ENCODE data around the gene SMARCC1.

The SMARCC1 gene

DNA sequence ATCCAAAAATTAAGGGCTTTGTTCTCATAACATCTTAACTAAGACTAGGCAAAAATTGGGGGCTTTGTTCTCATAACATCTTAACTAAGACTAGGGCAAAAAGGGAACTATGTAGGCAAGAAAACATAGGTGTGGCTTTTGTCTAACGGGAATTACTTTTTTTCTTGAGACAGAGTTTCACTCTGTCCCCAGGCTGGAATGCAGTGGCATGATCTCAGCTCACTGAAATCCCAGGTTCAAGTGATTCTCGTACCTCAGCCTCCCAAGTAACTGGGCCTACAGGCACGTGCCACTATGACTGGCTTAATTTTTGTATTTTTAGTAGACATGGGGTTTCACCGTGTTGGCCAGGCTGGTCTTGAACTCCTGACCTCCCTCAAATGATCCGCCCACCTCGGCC, 153.3 kb downstream of the SMARCC1 start:
- DNase-seq, result no peak

DNA sequence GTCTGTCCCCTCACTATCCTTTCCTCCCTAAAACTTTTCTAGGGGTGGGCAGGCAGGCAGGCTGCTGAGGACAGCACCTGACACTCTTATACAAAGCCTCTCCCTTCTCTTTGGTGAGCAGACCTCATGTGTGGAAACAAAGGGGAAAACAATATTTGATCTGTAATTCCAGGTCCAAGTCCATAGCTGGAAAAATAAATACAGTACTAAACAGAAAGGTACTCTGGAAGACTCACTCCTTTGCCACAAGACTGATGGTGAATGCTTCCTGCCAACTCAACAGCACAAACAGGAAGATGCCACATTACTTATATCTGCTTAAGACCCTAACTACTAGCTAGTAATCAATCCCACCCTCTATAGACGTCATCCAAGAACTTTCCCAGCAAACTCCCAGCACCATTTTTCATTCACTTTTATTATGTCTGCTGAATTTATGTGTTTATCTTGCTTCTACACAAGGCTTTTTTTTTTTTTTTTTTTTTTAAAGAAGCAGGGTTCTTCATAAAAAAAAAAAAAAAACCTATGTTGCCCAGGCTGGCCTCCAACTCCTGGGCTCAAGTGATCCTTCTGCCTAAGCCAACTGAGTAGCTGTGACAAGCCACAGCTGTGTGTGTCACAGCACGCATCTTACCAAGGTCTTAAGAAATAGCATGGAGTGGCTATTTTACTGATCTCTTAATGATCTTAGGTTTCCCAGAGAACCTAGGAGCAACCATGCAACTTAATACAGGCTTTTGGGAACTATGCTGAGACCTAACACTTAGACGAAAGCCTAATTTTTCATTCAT, 158.8 kb downstream of the SMARCC1 start:
- DNase-seq, result no peak

DNA sequence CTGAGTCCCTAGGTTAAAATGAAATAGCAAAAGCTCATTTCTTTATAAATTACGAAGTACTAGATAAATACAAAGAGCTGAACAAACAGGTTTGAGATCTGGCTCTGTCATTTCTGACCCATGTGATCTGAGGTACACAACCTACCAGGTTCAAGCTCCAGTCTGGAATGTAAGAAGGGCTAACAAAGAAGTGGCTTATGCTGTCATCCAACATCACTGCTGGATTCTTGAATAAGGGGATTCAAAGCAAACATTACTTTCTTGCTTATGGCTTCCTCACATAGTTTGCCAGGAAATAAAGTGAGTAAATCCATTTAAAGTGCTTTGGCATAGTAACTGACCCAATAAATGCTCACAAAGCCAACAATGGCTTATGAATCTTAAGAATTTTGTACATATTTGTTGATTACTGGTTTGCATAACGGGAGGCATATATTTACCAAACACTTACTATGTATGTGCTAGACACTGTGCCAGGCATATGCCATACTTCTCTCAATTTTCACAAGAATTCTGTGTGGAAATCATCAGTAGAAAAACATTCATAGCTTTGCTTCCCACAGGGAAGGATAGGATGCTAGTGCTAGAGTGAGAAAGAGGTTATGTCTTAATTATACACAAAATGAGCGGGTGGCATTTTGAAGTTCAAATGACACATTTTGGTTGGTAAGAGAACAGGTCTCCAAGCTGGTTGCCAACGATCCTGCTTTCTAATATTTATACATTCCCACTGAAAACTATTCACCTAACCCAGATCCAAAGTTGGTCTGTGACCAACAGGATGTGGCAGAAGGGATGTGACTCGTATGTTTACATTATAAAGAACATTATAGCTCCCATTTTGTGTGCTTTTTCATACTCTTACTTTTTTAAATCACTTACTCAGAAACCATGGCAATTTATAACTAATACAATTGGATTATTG, 164.3 kb downstream of the SMARCC1 start:
- DNase-seq, result no peak

DNA sequence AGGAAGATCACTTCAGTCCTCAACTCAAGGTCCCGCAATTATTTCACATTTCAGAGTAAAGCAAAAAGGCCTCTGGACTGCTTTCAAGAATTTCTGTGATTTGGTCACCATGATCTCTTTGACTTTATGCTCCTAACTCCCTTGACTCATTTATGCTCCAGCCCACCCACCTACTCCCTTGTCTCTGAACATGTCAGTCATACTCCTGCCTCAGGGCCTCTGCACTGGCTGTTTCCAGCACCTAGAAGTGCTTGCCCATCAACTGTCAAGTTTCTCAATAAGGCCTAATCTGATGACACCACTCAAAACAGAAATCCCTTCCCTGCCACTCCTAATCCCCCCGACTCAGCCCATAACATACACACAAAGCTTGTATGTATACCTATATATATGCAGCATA, 166.9 kb downstream of the SMARCC1 start:
- DNase-seq, result no peak

DNA sequence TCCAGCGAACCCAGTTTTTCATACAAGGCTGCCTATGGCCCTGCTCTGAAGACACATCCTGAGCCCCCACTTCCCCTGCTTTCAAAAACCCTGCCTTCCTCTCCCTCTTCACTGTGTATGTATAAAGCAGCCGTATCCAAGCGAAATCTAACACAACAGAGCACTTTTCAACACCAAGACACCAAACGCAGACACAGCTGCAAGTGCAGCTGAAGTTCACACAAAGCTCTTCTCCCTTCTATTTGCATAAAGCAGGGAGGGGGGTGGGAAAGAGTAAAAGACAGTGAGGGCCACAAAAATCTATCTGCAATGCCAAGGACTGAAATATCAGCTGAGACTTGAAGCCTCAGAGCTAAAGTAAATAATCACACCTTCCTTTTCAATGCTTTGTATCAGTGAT, 168.0 kb downstream of the SMARCC1 start:
- no peak for DNase-seq

DNA sequence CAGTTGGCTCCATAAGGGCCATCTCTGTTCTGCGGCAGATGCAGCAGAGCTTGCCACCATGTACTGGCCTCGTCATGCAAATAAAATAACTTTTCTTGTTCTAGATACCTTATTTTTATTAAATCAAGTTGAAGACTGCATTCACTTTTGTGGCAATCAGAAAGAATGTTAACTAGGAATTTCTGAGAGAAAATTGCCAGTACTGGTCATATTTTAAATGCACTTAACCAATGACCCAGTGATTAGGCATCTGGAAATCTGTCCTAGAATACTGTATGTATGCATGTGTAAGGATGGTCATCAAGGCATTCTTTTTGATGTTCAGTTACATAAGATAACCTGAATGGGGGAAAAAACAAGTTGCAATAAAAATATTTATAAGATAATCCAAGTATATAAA, 168.8 kb downstream of the SMARCC1 start:
- no peak for DNase-seq

DNA sequence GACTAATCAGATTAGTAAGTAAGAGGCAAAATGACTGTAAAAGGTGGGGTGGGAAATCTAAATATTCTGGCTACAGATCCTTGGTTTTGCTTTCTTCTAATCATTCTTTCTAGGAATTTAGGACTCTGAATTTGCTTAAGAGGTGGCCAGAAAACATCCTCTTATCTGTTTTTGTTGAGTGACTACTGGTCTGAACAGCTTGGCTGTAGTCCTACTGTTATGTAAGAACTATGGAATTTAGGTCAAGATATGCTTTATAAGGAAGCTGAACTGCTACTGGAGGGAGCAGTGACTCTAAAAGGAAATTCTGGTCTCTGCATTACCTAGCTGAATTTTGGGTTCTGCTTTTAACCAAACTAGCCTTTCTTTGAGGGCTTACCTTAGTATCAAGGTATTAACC, 169.5 kb downstream of the SMARCC1 start:
- DNase-seq, result no peak

DNA sequence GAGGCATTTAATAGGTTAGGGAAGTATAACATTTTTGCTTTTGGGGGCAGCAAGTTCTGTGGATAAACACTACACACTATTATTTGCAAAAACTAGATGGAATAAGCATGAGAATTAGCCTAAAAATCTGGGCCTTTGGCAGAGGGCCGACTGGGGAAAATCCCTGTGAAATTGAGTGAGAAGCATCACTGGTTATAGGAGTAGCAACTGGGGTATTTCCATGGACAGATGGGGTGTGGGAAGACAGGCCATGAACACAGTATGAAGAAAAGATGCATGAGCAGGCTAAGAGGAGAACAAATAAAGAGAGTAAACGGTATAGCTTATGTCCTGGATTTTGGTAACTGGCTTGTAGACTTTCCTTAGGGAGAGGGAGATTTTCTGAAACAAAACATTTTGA, 170.1 kb downstream of the SMARCC1 start:
- no peak for DNase-seq

DNA sequence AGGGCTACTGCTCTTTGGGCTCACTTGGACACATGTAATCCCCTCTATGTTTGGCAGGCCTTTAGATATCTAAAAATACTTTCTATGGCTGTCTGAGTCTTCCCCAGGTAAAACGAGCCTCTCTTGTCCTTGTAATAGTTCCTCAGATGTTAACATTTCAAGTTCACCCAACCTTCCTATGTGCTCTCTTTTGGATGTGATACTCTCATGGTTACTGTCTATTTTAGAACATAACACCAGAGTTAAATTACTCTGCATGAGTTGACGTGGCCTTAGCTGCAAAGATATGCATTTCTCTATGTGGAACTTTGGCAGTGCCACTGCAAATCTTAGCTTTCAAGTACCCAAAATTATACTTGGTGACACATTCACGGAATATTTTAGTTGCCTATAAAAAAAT, 171.1 kb downstream of the SMARCC1 start:
- no peak for DNase-seq

DNA sequence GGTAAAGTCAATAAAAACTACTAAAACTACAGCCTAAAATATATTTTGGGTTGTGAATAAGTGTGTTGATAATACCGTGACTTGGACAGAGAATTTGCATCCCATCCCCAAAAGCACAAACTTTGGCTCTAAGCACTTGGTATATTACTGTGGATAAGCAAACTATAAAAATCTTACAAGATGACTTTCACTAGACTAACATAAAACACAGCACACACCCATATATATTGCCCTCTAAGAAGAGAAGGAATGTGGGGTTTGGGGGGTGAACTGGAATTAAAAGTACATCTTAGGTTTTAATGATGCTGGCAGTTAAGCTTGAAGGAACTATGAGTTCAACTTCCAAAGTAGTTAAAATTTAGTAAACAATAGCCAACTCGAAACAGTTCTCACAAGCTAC, 174.4 kb downstream of the SMARCC1 start:
- no peak for DNase-seq

DNA sequence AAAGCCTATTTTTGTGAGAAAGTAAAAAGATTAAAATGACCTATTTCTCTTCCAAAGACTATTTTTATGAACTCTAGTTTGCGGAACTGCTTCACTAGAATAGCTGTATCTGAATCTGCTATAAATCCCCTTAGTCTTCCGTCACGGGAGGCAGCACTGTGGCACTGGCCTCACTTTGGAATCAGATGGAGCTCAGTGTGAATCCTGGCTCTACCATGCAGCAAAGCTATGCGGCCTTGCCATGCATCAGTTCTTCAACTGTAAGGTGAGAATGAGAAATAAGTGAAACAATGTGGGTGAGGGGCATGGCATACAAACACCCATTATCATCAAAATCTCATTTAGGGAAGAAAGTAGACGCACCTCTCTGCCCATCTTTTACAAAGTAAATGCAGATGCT, 175.5 kb downstream of the SMARCC1 start:
- no peak for DNase-seq

DNA sequence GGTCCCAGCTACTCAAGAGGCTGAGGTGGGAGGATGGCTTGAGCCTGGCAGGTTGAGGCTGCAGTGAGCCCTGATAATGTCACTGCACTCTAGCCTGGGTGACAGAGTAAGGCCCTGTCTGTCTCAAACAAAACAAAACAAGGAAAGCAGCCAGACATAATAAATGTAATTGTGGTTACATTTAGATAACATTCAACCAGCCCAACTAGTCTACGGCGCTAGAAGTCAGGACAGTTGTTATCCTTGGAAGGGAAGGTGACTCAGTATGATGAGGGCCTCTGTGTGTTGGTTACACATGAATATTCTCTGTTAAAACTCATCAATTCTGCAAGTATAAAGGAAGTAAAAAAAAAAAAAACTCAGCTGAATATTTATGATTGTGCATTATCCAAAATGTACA, 176.0 kb downstream of the SMARCC1 start:
- DNase-seq, result no peak

DNA sequence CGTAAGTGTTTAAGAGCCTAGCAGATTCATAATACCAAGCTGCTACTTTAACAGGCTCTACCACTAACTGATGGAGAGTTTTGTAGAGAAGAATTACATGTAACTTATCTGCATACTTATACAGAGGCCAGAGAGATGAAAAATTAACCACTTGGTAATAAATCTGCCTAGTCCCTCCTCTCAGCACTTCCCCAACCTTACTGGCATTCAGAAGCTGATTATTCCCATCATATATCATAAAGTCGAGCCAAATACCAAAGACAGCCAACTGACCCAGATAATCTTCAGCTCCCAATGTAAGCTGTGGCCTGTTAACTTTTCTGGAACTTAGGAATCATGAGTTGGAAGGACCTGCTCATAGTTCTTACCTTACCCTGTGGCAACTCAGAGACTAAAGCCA, 177.5 kb downstream of the SMARCC1 start:
- DNase-seq, result no peak

DNA sequence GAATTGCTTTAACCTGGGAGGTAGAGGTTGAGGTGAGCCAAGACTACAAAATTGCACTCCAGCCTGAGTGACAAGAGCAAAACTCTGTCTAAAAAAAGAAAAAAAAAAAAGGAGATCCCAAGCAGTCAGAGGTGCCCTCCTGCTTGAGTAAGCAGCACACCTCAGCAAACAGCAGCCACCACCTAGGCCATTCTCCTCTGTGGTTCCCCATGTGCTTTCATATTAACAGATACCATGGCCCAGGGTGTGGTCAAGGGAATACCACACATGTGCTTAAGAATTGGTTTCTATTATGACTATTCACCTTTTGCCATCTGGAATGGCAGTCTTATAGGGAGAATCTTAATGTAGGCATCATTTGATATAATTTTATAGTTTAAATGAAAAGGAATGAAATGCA, 178.4 kb downstream of the SMARCC1 start:
- no peak for DNase-seq

DNA sequence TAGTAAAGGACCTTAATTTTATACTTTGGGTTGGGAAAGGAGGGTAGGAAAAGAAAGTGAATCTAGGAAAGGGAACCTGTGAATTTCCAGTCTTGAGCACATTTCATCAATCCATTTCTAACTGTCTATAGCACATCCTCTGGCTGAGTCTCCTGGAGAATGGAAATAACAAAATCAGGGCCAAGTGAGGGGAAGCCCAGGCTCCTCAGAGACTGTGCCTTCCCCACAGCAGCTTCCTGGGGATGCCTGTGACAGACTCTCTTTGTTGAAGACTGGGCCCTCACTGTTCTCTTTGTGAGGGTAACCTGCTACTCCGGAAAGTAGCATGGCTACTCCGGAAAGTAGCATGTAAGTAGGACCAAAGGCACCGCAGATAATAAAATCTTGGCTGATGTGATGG, 180.4 kb downstream of the SMARCC1 start:
- no peak for DNase-seq

DNA sequence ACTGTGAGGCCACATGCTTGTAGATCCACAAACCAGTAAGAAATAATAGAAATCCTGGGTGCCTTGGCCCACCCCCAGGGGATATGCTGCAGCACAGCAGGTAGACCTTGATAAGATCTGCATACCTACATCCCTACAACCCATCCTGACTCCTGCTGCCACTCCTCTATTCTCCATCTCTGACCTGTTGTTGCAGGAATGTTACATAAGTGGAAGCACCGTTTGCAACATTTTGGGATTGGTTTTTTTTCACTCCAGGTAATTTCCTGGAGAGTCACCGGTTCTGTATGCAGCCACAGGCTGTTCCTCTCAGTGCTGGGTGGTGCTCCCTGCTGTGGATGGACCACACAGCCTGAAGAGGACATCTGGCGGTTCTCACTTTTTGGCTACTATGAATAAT, 186.9 kb downstream of the SMARCC1 start:
- no peak for DNase-seq

DNA sequence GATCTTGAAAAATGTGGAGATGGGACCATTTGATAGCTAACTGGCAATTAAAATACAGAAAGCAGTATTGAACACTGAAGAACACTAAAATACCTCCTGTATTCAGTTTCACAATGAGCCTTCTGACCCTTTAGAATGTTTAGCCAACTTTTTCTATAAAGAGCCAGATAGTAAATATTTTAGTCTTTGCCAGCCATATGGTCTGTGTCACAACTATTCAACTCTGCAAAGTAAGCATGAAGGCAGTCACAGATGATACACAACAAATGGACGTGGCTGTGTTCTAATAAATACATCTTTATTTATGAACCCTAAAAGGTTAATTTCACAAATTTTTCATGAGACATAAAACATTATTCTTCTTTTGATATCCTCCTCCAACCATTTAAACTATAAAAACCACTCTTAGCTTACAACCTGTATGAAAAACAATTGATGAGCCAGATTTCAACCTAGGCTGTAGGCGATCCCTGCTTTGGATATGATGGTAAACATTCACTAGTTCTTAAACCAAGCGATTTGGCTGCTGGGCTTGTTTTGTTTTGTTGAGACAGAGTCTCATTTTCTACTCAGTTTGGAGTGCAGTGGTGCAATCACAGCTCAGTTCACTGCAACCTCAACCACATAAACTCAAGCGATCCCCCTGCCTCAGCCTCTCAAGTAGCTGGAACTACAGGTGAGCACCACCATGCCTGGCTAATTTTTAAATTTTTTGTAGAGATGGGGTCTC, 189.5 kb downstream of the SMARCC1 start:
- no peak for DNase-seq

DNA sequence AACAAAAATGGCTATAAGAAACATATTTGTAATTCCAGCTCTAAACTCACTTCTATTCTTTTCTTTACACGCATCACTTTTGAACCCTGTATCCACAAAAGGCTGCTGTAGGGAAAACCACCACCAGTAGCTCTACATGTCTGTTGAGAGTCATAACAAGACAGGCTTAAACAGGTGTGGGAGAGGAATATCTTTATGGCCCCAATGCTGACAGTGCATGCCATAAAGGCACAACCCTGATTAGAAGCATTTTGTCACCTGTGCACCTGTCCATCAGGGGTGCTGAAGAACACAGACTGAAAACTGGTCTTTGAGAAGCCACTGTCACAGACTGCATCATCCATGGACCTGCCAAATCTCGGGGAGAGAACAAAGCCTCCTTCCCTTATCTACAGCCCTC, 191.5 kb downstream of the SMARCC1 start:
- no peak for DNase-seq

DNA sequence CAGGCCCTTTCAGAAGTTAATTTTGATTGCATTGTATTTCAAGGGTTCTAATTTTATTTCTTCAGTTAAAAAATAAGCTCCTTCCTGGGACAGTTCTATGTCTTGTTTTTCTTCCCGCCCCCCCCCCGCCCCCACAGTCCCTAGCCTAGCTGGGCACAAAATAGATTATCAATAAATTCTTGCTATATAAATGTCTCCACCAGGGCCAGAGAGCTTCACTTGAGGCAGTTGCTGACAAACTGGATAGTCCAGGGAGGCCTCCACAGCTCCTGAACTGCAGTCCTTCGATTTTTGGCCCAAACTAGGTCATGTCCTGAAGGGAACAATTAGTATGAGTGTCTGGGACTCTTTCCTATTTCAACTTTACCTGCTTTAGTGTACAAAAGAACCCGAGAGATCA, 193.1 kb downstream of the SMARCC1 start:
- no peak for DNase-seq

DNA sequence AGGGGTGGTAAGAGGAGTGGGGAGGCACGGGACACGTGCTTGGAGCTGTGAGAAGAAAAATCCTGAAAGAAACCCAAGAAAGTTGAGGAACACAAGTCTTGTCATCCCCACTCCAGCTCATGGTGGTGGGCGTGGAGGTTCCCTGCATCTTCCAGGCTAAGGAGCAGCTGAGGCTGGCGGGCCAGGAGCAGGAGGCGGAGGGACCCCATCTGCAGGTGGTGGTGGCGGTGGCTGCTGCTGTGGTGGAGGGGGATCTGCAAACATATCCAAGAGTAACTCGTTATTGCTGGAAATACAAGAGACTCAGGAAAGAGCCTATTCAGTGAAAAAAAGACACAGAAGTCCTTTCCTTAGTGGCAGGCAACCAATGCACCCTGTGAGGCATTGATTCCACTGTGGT, 193.6 kb downstream of the SMARCC1 start:
- no peak for DNase-seq

DNA sequence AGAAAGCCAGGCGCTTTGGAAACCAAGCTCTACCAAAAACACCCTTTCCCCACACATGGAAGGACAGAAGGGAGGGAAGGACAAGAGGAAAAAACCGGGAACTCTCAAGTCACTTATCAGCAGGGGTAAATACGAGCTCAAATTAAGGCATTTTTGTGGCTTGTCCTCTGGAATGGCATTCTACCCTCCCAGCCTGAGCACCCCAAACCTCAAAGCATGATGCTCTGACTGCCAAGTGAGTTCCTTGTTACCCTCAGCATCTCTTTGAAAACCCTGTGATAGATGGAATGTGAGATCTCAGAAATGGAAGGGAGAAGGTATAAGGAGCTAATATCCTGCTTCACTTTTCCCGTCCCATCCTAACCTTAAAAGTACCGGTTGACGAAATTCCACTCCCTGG, 194.9 kb downstream of the SMARCC1 start:
- DNase-seq, result no peak

DNA sequence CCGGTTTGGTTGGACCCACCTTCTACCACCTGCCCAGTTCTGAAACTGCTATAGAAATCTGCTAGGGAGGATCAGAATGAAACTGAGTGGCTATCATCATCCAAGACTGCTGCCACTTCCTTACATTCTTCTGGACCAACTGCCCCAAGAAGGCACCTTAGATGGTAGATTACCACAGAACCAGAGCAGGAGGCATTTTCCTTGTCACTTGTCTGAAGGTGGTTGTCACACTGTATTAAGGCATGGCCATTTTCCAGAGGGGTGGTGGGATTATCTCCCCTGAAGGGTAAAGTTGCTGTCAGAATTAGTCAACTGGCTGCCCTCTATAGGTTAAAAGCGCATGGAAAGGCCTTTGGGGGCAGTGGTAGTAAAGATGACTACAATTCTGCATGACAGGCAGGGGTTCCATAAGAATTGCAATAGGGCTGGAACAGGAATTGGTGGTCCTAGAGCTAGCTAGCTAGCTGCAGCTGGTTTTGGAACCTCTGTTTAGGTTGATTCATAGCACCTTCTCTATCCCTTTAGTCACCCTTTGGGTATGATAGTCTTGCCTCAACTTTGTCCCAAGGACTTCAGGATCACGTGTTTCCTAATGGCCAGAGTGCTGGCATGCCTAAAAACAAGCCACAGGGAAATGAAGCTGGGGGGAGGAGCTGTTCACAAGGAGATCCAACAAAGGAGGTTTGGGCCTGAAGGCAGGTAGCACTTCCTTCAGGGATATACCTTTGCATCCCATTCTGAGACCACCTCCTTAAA, 198.2 kb downstream of the SMARCC1 start:
- DNase-seq, result no peak

DNA sequence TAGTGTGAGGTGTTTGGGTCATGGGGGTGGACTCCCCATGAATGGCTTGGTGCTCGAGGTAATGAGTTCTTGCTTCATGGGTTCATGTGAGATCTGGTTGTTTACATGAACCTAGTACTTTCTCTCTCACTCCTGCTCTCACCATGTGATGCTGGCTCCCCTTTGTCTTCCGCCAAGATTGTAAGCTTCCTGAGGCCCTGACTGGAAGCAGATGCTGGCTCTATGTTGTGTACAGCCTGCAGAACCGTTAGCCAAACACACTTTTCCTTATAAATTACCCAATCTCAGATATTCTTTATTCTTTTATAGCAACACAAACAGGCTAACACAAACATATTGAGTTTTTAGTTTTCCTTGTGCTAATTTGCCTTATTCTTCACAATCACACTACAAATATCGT, 199.9 kb downstream of the SMARCC1 start:
- DNase-seq, result no peak
